ENCODE data around the gene SBF1. TPM values are rescaled to one million over a fixed set of nuclear protein-coding genes. Genes with fewer than 3 reads are reported as not detected.

The SBF1 gene
- total and polyA plus RNA-seq, 2 of the 13 experiments (the other 11 are each of a cell fraction or from before 2014, with no cell fraction given) = 31.7 to 40.9 TPM

DNA sequence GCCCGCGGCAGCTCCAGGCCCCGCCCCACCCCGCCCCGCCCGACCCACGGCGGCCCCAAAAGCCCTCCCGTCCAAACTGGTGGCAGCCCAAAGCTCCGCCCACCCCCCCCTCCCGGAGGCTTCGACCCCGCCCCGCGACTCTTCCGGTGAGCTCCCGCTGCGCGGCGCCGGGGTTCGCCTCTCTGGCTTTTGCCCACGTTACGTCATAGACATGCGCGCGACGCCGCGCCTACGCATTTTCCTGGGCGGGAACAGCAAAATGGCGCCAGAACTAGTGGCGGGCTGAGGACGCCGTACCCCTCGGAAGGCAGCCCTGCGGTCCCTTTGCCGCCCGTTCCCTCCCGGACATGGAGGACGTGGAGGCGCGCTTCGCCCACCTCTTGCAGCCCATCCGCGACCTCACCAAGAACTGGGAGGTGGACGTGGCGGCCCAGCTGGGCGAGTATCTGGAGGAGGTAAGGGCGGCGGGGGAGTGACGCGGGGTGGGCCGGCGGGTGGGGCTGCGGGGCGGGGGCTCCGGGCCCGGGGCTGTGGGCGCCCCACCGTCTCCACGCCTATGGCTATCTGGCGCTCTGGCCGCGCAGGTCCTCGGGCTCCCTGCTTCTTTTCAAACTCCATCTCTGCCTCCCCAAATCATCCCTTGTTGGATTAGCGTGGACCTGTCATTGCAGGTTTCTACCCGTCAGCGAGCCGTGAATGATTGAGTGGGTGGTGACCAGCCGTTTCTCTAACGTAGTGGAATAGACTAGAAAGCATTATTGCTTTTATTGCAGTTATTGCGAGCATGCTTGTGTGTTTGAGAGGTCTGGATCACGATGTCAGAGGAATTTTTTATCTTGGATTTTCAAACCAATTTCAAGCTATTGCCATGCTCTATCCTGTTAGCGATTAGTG, 33.4 kb upstream of the SBF1 start, which contains the start of gene NCAPH2 (continued):
- no peak for TF ChIP-seq PTBP1 (IDR thresholded peaks at IDR 0.05; ENCODE audit: low read depth, low read length, poor library complexity, severe bottlenecking)
- no peak for TF ChIP-seq ZNF547 (CRISPR knock-in tag; IDR thresholded peaks at IDR 0.05)
- no peak for TF ChIP-seq IRX3 (CRISPR knock-in tag; IDR thresholded peaks at IDR 0.05; ENCODE audit: borderline replicate concordance, low read depth)
- TF ChIP-seq, protein P1, sequence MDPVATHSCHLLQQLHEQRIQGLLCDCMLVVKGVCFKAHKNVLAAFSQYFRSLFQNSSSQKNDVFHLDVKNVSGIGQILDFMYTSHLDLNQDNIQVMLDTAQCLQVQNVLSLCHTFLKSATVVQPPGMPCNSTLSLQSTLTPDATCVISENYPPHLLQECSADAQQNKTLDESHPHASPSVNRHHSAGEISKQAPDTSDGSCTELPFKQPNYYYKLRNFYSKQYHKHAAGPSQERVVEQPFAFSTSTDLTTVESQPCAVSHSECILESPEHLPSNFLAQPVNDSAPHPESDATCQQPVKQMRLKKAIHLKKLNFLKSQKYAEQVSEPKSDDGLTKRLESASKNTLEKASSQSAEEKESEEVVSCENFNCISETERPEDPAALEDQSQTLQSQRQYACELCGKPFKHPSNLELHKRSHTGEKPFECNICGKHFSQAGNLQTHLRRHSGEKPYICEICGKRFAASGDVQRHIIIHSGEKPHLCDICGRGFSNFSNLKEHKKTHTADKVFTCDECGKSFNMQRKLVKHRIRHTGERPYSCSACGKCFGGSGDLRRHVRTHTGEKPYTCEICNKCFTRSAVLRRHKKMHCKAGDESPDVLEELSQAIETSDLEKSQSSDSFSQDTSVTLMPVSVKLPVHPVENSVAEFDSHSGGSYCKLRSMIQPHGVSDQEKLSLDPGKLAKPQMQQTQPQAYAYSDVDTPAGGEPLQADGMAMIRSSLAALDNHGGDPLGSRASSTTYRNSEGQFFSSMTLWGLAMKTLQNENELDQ (CRISPR knock-in tag; IDR thresholded peaks at IDR 0.05; ENCODE audit: borderline replicate concordance) = no peak
- TF ChIP-seq, protein P2, sequence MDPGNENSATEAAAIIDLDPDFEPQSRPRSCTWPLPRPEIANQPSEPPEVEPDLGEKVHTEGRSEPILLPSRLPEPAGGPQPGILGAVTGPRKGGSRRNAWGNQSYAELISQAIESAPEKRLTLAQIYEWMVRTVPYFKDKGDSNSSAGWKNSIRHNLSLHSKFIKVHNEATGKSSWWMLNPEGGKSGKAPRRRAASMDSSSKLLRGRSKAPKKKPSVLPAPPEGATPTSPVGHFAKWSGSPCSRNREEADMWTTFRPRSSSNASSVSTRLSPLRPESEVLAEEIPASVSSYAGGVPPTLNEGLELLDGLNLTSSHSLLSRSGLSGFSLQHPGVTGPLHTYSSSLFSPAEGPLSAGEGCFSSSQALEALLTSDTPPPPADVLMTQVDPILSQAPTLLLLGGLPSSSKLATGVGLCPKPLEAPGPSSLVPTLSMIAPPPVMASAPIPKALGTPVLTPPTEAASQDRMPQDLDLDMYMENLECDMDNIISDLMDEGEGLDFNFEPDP (CRISPR knock-in tag; conservative IDR thresholded peaks at IDR 0.05) = no peak
- TF ChIP-seq DNMT1 (CRISPR knock-in tag; IDR thresholded peaks at IDR 0.05) = no peak
- TF ChIP-seq, protein P3, sequence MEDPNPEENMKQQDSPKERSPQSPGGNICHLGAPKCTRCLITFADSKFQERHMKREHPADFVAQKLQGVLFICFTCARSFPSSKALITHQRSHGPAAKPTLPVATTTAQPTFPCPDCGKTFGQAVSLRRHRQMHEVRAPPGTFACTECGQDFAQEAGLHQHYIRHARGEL (CRISPR knock-in tag; IDR thresholded peaks at IDR 0.05) = no peak
- TF ChIP-seq YEATS2 (CRISPR knock-in tag; IDR thresholded peaks at IDR 0.05; ENCODE audit: borderline replicate concordance) = peak; percentile 95
- TF ChIP-seq POLR2AphosphoS2 (IDR thresholded peaks at IDR 0.05; ENCODE audit: low read depth, low read length) = no peak
- TF ChIP-seq, protein P4, sequence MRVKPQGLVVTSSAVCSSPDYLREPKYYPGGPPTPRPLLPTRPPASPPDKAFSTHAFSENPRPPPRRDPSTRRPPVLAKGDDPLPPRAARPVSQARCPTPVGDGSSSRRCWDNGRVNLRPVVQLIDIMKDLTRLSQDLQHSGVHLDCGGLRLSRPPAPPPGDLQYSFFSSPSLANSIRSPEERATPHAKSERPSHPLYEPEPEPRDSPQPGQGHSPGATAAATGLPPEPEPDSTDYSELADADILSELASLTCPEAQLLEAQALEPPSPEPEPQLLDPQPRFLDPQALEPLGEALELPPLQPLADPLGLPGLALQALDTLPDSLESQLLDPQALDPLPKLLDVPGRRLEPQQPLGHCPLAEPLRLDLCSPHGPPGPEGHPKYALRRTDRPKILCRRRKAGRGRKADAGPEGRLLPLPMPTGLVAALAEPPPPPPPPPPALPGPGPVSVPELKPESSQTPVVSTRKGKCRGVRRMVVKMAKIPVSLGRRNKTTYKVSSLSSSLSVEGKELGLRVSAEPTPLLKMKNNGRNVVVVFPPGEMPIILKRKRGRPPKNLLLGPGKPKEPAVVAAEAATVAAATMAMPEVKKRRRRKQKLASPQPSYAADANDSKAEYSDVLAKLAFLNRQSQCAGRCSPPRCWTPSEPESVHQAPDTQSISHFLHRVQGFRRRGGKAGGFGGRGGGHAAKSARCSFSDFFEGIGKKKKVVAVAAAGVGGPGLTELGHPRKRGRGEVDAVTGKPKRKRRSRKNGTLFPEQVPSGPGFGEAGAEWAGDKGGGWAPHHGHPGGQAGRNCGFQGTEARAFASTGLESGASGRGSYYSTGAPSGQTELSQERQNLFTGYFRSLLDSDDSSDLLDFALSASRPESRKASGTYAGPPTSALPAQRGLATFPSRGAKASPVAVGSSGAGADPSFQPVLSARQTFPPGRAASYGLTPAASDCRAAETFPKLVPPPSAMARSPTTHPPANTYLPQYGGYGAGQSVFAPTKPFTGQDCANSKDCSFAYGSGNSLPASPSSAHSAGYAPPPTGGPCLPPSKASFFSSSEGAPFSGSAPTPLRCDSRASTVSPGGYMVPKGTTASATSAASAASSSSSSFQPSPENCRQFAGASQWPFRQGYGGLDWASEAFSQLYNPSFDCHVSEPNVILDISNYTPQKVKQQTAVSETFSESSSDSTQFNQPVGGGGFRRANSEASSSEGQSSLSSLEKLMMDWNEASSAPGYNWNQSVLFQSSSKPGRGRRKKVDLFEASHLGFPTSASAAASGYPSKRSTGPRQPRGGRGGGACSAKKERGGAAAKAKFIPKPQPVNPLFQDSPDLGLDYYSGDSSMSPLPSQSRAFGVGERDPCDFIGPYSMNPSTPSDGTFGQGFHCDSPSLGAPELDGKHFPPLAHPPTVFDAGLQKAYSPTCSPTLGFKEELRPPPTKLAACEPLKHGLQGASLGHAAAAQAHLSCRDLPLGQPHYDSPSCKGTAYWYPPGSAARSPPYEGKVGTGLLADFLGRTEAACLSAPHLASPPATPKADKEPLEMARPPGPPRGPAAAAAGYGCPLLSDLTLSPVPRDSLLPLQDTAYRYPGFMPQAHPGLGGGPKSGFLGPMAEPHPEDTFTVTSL (CRISPR knock-in tag; IDR thresholded peaks at IDR 0.05; ENCODE audit: borderline replicate concordance) = no peak
- no peak for TF ChIP-seq ZNF234 (CRISPR knock-in tag; conservative IDR thresholded peaks at IDR 0.05)
- TF ChIP-seq ZNF17 (CRISPR knock-in tag; IDR thresholded peaks at IDR 0.05) = no peak
- no peak for TF ChIP-seq RFX1 (IDR thresholded peaks at IDR 0.05)
- TF ChIP-seq ZNF232 (CRISPR knock-in tag; IDR thresholded peaks at IDR 0.05; ENCODE audit: borderline replicate concordance) = peak; percentile 84; the same call in 1 of the 2 replicates
- TF ChIP-seq, protein P5, sequence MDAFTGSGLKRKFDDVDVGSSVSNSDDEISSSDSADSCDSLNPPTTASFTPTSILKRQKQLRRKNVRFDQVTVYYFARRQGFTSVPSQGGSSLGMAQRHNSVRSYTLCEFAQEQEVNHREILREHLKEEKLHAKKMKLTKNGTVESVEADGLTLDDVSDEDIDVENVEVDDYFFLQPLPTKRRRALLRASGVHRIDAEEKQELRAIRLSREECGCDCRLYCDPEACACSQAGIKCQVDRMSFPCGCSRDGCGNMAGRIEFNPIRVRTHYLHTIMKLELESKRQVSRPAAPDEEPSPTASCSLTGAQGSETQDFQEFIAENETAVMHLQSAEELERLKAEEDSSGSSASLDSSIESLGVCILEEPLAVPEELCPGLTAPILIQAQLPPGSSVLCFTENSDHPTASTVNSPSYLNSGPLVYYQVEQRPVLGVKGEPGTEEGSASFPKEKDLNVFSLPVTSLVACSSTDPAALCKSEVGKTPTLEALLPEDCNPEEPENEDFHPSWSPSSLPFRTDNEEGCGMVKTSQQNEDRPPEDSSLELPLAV (CRISPR knock-in tag; conservative IDR thresholded peaks at IDR 0.05; ENCODE audit: low read depth) = 0 out of 2 replicates have a peak, but pooled peaks have one; percentile 50
- TF ChIP-seq ZNF766 (CRISPR knock-in tag; IDR thresholded peaks at IDR 0.05; ENCODE audit: borderline replicate concordance) = no peak
- no peak for TF ChIP-seq ZSCAN22 (CRISPR knock-in tag; IDR thresholded peaks at IDR 0.05)

All from HepG2 (cell line).